Thoracic aorta (tissue), 2 donors: Measurements from ENCODE around the gene RHOU. TPM values are rescaled to one million over a fixed set of nuclear protein-coding genes. Genes with fewer than 3 reads are reported as not detected.

ENCODE experiments used
- ATAC-seq: fragments of 150-250 bp; one replicate; pipeline ENCODE4 v1.8.0; 2017; ENCODE audit warnings: low read depth; ENCODE audit not compliant: insufficient number of reproducible peaks, low FRiP score
- DNase-seq: peaks from one replicate; pipeline ENCODE4 v3.0.0-alpha.2; 2020; ENCODE audit warnings: low spot score
- H3K27ac ChIP-seq, 2 donors: fragments of 200-600 bp; sonication (generic); 1 replicate in 1 of 2; 2 replicates in 1 of 2; pipeline ENCODE4 v1.5.1; 2016; ENCODE audit warnings: mild to moderate bottlenecking in 2 of 2, moderate library complexity in 2 of 2
- H3K27me3 ChIP-seq: fragments of 200-600 bp; sonication (generic); replicated peaks from 2 replicates; pipeline ENCODE4 v1.6.0; 2016; ENCODE audit warnings: mild to moderate bottlenecking; ENCODE audit not compliant: insufficient read depth
- H3K36me3 ChIP-seq: fragments of 200-600 bp; sonication (generic); one replicate; pipeline ENCODE4 v1.5.1; 2016
- H3K4me1 ChIP-seq, 2 donors: fragments of 200-600 bp; sonication (generic); 1 replicate in 1 of 2; 2 replicates in 1 of 2; pipeline versions ENCODE4 v1.5.1 to v1.6.0; 2016; ENCODE audit warnings: low read depth in 2 of 2, mild to moderate bottlenecking in 1 of 2; ENCODE audit not compliant: control insufficient read depth in 1 of 2
- H3K4me3 ChIP-seq: fragments of 200-600 bp; sonication (generic); 2 replicates; pipeline ENCODE4 v1.5.1; 2016; ENCODE audit warnings: mild to moderate bottlenecking
- H3K9me3 ChIP-seq: fragments of 200-600 bp; sonication (generic); 2 replicates; pipeline ENCODE4 v1.5.1; 2016
- total RNA-seq, 2 donors: library from RNA; depleted of rRNA; stranded (reverse); fragments of >200 nt; gene quantifications; one replicate each; pipeline versions ENCODE4 v1.1.0 to v1.2.3, GENCODE V29; 2016
- TF ChIP-seq, protein P1 (sequence below): fragments of 200-600 bp; sonication (generic); IDR thresholded peaks from one replicate; pipeline ENCODE4 v1.5.1; 2019; ENCODE audit warnings: antibody characterized with exemption

Gene RHOU
- total RNA-seq, 2 donors from 2014 or later: 23.0 to 37.7 TPM

DNA sequence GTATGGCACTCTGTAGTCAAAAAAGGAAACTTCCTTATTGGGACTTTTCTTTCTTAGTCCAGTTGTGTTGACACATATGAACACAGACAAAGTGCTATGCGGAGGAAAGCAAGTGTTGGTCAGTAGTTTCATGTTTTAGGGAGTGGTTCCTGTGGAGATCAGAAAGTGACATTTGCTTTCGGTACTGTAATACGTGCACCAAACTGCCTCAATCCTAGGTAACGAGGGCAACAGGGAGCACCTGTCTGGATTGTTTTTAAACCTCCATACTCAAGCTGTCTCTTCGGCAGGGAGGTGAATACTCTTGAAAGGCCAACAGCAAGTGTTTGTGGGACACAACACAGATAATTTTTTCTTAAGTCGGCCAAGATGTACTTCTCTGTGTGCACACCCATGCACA is 9.1 kb downstream of the RHOU start:
- Histone ChIP-seq H3K4me1 (peaks cover 10 to 23% of the 10 kb centered on the region in 2 donors), H3K4me3 (no peak overlapping the region), H3K9me3 (no peaks in the 10 kb centered on the region), H3K27ac (no peak overlapping the region), H3K27me3 (no peaks in the 10 kb centered on the region), H3K36me3 (peaks cover 35% of the 10 kb centered on the region)
- TF ChIP-seq, protein P1, sequence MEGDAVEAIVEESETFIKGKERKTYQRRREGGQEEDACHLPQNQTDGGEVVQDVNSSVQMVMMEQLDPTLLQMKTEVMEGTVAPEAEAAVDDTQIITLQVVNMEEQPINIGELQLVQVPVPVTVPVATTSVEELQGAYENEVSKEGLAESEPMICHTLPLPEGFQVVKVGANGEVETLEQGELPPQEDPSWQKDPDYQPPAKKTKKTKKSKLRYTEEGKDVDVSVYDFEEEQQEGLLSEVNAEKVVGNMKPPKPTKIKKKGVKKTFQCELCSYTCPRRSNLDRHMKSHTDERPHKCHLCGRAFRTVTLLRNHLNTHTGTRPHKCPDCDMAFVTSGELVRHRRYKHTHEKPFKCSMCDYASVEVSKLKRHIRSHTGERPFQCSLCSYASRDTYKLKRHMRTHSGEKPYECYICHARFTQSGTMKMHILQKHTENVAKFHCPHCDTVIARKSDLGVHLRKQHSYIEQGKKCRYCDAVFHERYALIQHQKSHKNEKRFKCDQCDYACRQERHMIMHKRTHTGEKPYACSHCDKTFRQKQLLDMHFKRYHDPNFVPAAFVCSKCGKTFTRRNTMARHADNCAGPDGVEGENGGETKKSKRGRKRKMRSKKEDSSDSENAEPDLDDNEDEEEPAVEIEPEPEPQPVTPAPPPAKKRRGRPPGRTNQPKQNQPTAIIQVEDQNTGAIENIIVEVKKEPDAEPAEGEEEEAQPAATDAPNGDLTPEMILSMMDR: no peak
- DNase-seq: no peak
- ATAC-seq: no peak

DNA sequence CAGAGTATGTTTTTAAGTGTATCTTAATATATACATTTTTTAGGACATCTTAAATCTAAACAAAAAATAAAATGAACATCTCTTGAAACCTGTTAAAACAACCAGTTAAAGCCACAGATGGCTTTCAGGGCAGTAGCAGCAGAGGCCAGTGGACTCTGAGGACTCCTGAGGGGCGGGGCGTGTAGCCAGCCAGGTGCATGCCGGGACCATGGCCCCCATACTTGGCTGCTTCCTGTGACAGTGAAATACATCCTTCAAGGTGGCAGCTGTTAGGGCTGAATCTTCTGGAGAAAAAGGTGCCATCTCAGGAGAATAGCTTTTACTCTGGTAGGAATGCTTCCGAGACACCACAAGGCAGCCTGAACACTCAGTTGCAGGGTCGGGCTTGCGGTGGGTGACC is 9.6 kb downstream of the RHOU start:
- H3K27ac ChIP-seq: no peak overlapping the region
- H3K4me3 ChIP-seq: no peak overlapping the region
- H3K27me3 ChIP-seq: no peaks in the 10 kb centered on the region
- H3K36me3 ChIP-seq: peaks cover 35% of the 10 kb centered on the region
- peaks cover 10 to 18% of the 10 kb centered on the region in 2 donors for H3K4me1 ChIP-seq
- no peak for ATAC-seq
- no peaks in the 10 kb centered on the region for H3K9me3 ChIP-seq
- TF ChIP-seq, protein P1: no peak
- no peak for DNase-seq

DNA sequence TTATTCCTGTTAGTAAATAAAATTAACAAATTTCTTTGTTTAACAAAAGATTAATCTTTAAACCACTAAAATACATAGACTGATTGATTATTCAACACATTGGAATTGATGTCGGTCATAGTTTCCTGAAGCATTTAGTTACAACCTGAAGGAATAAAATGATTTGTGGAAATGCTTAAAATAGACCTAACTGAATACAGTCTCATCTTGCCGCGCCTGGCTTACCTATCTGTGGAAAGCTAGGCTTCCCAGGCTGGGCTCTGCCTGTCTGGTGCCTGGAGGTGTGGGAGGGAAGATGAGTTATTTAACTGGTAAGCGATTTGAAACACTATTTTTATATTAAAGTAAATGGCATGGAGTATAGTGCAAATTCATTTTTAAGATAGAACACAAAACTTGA is 10.2 kb downstream of the RHOU start:
- H3K4me1 ChIP-seq: peaks cover 8 to 12% of the 10 kb centered on the region in 2 donors
- no peak for ATAC-seq
- no peak overlapping the region for H3K4me3 ChIP-seq
- no peak for DNase-seq
- TF ChIP-seq, protein P1: no peak
- peaks cover 35% of the 10 kb centered on the region for H3K36me3 ChIP-seq
- H3K27me3 ChIP-seq: no peaks in the 10 kb centered on the region
- no peaks in the 10 kb centered on the region for H3K9me3 ChIP-seq
- H3K27ac ChIP-seq: no peak overlapping the region

DNA sequence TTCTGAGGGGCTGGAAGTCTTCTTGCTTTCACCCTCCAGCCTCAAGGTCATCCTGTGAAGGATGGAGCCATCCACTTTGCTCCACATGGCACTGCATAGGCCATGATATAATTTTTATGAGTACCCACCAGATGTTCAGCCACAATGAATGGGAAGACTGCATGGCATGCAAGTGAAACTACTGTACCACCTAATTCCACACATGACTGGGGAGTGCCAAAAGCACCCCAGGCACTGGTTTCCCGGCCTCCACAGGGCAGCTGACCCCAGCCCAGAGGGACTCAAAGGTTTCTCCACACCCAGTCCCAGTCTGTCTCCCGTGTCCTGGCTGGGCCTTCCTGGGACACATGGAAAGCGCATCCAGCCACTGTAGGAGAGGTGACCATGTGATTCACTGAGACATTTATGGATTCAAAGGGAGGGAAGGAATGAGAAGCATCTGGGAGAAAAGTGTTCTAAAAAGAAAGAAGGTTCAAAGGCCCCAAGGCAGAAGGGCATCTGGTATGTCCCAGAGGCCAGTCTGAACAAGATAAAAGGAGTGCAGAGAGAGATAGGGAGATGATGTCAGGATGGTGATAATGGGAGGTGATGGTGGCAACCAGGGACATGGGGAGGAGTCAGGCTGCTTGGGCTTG is 12.1 kb downstream of the RHOU start:
- Histone ChIP-seq H3K4me1 (no peaks in the 10 kb centered on the region), H3K9me3 (no peaks in the 10 kb centered on the region), H3K27me3 (no peaks in the 10 kb centered on the region), H3K4me3 (no peak overlapping the region), H3K36me3 (peaks cover 27% of the 10 kb centered on the region), H3K27ac (no peak overlapping the region)
- DNase-seq (no peak), ATAC-seq (no peak)
- TF ChIP-seq, protein P1: no peak

DNA sequence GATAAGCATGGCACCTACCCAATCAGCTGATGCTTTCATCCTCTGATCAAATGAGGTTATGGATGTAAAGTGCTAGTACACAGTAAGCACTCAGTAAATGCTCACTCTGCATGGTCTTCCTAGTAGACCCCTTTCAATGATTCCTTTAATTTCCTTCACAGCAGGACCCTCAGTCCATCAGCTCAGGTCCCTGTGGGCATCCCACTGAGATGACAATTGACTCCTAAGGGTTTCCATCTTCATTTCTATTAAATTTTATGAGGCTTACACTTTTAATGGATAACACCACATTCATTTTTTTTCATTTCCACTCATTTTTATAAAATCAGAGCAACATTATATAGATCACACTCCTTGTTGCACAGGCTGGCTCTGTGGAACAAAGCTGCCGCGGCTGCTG is 12.8 kb downstream of the RHOU start:
- Histone ChIP-seq H3K4me1 (no peaks in the 10 kb centered on the region), H3K4me3 (no peak overlapping the region), H3K27ac (no peak overlapping the region), H3K27me3 (no peaks in the 10 kb centered on the region), H3K36me3 (peaks cover 25% of the 10 kb centered on the region), H3K9me3 (no peaks in the 10 kb centered on the region)
- TF ChIP-seq, protein P1: no peak
- ATAC-seq (no peak), DNase-seq (no peak)
